ENCODE results near the gene FHOD1. TPM values are rescaled to one million over a fixed set of nuclear protein-coding genes. Genes with fewer than 3 reads are reported as not detected.

The FHOD1 gene
- total and polyA plus RNA-seq, 9 of the 15 experiments (the other 6 are each of a cell fraction or from before 2014, with no cell fraction given), result 18.7 to 126 (median 32.3) TPM

GRCh38 chr16:67201411-67202345, 45.6 kb downstream of the FHOD1 start:
- TF ChIP-seq POLR2G (IDR thresholded peaks at IDR 0.05; ENCODE audit: low read depth, low read length), result peak; percentile 41; the same call in 1 of the 2 replicates
- no peak for TF ChIP-seq RFX7 (CRISPR knock-in tag; IDR thresholded peaks at IDR 0.05)
- no peak for TF ChIP-seq GTF2A2 (tag; IDR thresholded peaks at IDR 0.05)
- TF ChIP-seq RBFOX2 (IDR thresholded peaks at IDR 0.05; ENCODE audit: low read depth, low read length), result peak; percentile 47
- no peak for TF ChIP-seq ZNF586 (CRISPR knock-in tag; conservative IDR thresholded peaks at IDR 0.05)
- no peak for TF ChIP-seq SNAPC5 (CRISPR knock-in tag; IDR thresholded peaks at IDR 0.05)
- TF ChIP-seq CHD4 (IDR thresholded peaks at IDR 0.05; ENCODE audit: insufficient read depth, insufficient replicate concordance, low read depth, low read length, poor library complexity, severe bottlenecking), result no peak
- no peak for TF ChIP-seq CSDE1 (IDR thresholded peaks at IDR 0.05)
- in situ Hi-C loops (cut with MboI), result no loop called here
- H3K4me2 ChIP-seq (ENCODE audit: insufficient read depth, low read length), result no peak overlapping the region
- H4K20me1 ChIP-seq (replicated peaks; ENCODE audit: control insufficient read depth, insufficient read depth, low read length), result no peaks in the 10 kb centered on the region; the same call in 1 of the 2 replicates
- H3K9me1 ChIP-seq (ENCODE audit: control insufficient read depth, insufficient read depth, low read length), result no peaks in the 10 kb centered on the region
- no peaks in the 10 kb centered on the region for H3K9me3 ChIP-seq (replicated peaks; ENCODE audit: control insufficient read depth, insufficient read depth, low read depth, low read length)
- ChIA-PET POLR2A (interaction anchor here (1.0 to 2.2 kb wide), 2 partner anchors 19 to 22 kb away, joined by 3 to 6 read pairs; partner anchors contain the start of gene MATCAP1), CTCF (ENCODE audit: low intra/inter-chr PET ratio) (no interaction called here)
- BruUV-seq (replicated peaks), result no TSS peak
- H3K36me3 ChIP-seq (ENCODE audit: control insufficient read depth, insufficient read depth, low read length), result peaks cover 76% of the 10 kb centered on the region; the same call in 2 of the 3 replicates
- H3K27ac ChIP-seq (ENCODE audit: extremely low read depth, low read depth, low read length), result no peak overlapping the region
- DNase-seq (ENCODE audit: extremely low read depth in 1 of 4, low spot score in 3 of 4) (peak in 1 of 4 experiments; percentile 9), FAIRE-seq (no peak), ATAC-seq (no peak)
- peak overlapping the region in 1 of 2 experiments; percentile 26; a peak in 1 of 4 replicates for H3K9ac ChIP-seq (ENCODE audit: insufficient read depth in 1 of 2, low read depth in 2 of 2, low read length in 2 of 2)
- 95% methylated on average over 17 of the region's 40 CpGs for WGBS (ENCODE audit: insufficient coverage, low coverage, missing lambda C conversion rate)
- peaks cover 1 to 44% of the 10 kb centered on the region in 2 experiments; a peak in 3 of 5 replicates for H3K4me1 ChIP-seq (replicated peaks in 1 of 2; ENCODE audit: control insufficient read depth in 2 of 2, insufficient read depth in 2 of 2, low read length in 2 of 2)
- no peaks in the 10 kb centered on the region for H3K79me2 ChIP-seq (ENCODE audit: control insufficient read depth, insufficient read depth, low read length)
- no peak overlapping the region for H2AFZ ChIP-seq (ENCODE audit: low read depth, low read length)
- intact Hi-C loops (cut with micrococcal nuclease), result no loop called here
- H3K27me3 ChIP-seq (ENCODE audit: control insufficient read depth in 2 of 2, insufficient read depth in 2 of 2, low read length in 2 of 2), result no peaks in the 10 kb centered on the region
- no peak overlapping the region for H3K4me3 ChIP-seq

Data from K562 (cell line).